Karpas-422 (cell line): ENCODE results near the gene DUSP8. TPM values are rescaled to one million over a fixed set of nuclear protein-coding genes. Genes with fewer than 3 reads are reported as not detected.
"Not testable (repeated sequence)": the region's sequence is repeated elsewhere in the genome, so short reads cannot be mapped to it uniquely, and the experiment has no call there.

Experiments
- DNase-seq: peaks from one replicate; pipeline ENCODE4 v3.0.0-alpha.2; 2015
- H2AFZ ChIP-seq: fragments of 200-600 bp; sonication (generic); 2 replicates; pipeline ENCODE4 v1.6.1; 2014; ENCODE audit warnings: antibody characterized with exemption, low read length, mixed read lengths
- H3K27ac ChIP-seq: fragments of 200-600 bp; sonication (generic); 2 replicates; pipeline ENCODE4 v1.5.1; 2014; ENCODE audit warnings: mild to moderate bottlenecking, low read length, moderate library complexity
- H3K27me3 ChIP-seq: fragments of 200-600 bp; sonication (generic); 2 replicates; pipeline ENCODE4 v1.6.1; 2014; ENCODE audit warnings: low read length, mixed read lengths
- H3K36me3 ChIP-seq: fragments of 200-600 bp; sonication (generic); 2 replicates; pipeline ENCODE4 v1.6.1; 2014; ENCODE audit warnings: low read length, mixed read lengths; ENCODE audit not compliant: insufficient read depth
- H3K4me1 ChIP-seq: fragments of 200-600 bp; sonication (generic); 2 replicates; pipeline ENCODE4 v1.6.1; 2014; ENCODE audit warnings: mild to moderate bottlenecking, low read length, mixed read lengths
- H3K4me2 ChIP-seq: fragments of 200-600 bp; sonication (generic); 2 replicates; pipeline ENCODE4 v1.6.1; 2014; ENCODE audit warnings: low read length, low read depth, mild to moderate bottlenecking; ENCODE audit not compliant: poor library complexity, severe bottlenecking
- H3K4me3 ChIP-seq: fragments of 200-600 bp; sonication (generic); 2 replicates; pipeline ENCODE4 v1.5.1; 2014; ENCODE audit warnings: mild to moderate bottlenecking, antibody characterized with exemption, low read length, mixed read lengths
- H3K79me2 ChIP-seq: fragments of 200-600 bp; sonication (generic); 2 replicates; pipeline ENCODE4 v1.6.1; 2014; ENCODE audit warnings: mild to moderate bottlenecking, low read length, mixed read lengths
- H3K9ac ChIP-seq: fragments of 200-600 bp; sonication (generic); 2 replicates; pipeline ENCODE4 v1.6.0; 2014; ENCODE audit warnings: low read length
- H3K9me2 ChIP-seq: fragments of 200-600 bp; sonication (generic), shearing (Covaris generic); replicated peaks from 2 replicates; pipeline ENCODE4 v1.6.0; 2014; ENCODE audit warnings: mild to moderate bottlenecking, low read length, moderate library complexity; ENCODE audit not compliant: insufficient read depth
- H3K9me3 ChIP-seq: fragments of 300-700, 200-600 bp; sonication (generic); 2 replicates; pipeline ENCODE4 v1.6.1; 2014; ENCODE audit warnings: low read length, mixed read lengths
- H4K20me1 ChIP-seq: fragments of 200-600 bp; sonication (generic); 2 replicates; pipeline ENCODE4 v1.6.1; 2014; ENCODE audit warnings: mild to moderate bottlenecking, antibody characterized with exemption, low read length, low read depth; ENCODE audit not compliant: insufficient read depth
- total RNA-seq: library from RNA; depleted of rRNA; stranded (reverse); fragments of >200 nt; shearing (Covaris generic); gene quantifications from 2 replicates; pipeline ENCODE4 v1.2.3, GENCODE V29; 2014; ENCODE audit warnings: low replicate concordance

DUSP8 gene
- total RNA-seq, 1 experiment from 2014 or later = not detected

GRCh38 chr11:1515082-1516060 is 56.7 kb downstream of the DUSP8 start:
- Histone ChIP-seq H3K9me3 (no peaks in the 10 kb centered on the region), H3K27me3 (no peaks in the 10 kb centered on the region), H3K9ac (no peak overlapping the region), H3K36me3 (no peaks in the 10 kb centered on the region), H3K9me2 (no peaks in the 10 kb centered on the region), H3K27ac (no peak overlapping the region), H4K20me1 (peaks cover 76% of the 10 kb centered on the region), H3K4me3 (no peak overlapping the region), H3K4me2 (no peak overlapping the region), H2AFZ (no peak overlapping the region), H3K4me1 (no peaks in the 10 kb centered on the region; the same call in 1 of the 2 replicates), H3K79me2 (no peaks in the 10 kb centered on the region)
- peak; percentile 80 for DNase-seq

DNA sequence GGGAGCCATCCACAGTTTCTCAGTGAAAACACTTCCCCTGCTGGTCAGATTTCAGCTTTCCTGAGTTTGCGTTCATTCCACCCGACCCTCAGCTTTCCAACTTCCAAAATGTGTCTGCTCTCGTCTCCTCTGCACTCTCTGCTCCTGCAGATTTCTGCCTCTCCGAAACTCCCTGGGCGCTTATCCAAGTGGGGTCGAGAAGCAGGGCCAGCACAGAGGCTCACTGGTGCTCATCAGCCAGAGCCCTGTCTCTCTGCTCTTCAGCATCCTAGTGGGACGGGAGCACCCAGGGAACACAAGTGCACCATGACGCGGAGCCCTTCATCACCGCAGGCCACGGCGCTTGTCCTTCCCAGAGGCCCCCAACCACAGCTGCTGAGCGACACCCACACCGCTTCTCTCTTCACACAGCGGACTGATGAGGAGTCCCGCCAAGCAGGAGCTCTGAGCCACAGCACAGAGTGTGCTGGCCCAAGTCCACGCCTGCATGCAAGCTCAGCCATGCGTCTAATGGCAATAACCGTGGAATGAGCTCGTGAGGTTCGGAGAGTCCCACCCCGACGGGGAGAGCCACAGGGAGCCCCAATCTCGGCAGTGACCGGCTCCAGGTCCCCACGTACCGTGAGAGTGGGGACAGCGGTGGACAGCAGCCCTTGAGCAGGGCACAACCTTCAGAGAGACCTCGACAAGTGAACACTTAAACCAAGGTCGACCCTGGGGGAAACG is 57.6 kb downstream of the DUSP8 start:
- Histone ChIP-seq H3K4me1 (no peaks in the 10 kb centered on the region; the same call in 1 of the 2 replicates), H3K9me3 (no peaks in the 10 kb centered on the region), H3K27ac (no peak overlapping the region), H3K27me3 (no peaks in the 10 kb centered on the region), H3K9me2 (no peaks in the 10 kb centered on the region), H4K20me1 (peaks cover 68% of the 10 kb centered on the region), H3K36me3 (no peaks in the 10 kb centered on the region), H3K4me3 (no peak overlapping the region), H3K9ac (no peak overlapping the region), H2AFZ (no peak overlapping the region), H3K4me2 (no peak overlapping the region), H3K79me2 (no peaks in the 10 kb centered on the region)
- DNase-seq = no peak

DNA sequence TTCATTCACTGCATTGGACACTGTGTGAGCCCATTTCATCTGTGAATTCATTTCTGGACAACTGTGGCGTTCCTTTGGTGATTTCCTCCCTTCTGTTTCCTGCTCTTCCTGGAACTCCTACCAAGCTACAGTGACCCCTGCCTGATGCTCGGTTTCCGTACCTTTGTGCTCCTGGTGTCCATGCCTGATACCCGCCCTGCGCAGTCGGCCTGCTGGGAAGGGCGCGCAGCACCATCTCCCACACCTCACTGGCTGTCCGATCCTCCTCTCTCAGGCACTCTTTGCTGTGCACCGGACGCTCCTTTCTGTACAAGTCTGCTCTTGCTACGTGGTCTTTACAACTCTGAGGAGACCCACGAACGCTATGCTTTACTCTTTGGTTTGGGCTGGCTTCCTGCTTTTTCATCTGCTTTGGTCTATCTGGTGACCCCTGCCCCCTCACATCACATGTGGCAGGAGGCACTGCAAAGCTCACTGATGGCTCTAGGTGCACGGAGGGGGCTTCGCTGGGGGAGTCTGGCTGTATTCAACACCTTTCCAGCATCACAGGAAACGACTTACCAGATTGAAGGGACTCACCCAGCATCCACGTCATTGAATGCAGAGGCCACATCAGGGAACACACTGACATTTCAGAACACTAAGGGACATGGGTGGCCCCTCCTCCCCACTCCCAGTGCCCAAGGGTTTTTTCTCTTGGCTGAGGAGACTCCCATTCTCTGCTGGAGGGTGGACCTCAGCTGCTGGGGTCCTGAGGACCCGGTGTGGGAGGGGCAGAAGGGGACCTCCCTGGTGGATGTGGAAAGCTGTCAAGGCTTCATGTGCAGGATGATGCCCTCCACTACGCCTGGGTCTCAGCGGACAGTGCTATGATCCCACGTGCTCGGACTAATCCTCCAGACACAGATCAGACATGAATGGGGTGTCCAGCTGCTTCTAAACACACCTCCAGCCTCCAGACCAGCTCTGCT is 58.5 kb downstream of the DUSP8 start:
- no peak for DNase-seq
- Histone ChIP-seq H3K9me2 (no peaks in the 10 kb centered on the region), H2AFZ (no peak overlapping the region), H3K9ac (no peak overlapping the region), H3K27me3 (no peaks in the 10 kb centered on the region), H3K27ac (no peak overlapping the region), H3K4me1 (no peaks in the 10 kb centered on the region; the same call in 1 of the 2 replicates), H3K36me3 (no peaks in the 10 kb centered on the region), H3K79me2 (no peaks in the 10 kb centered on the region), H3K9me3 (no peaks in the 10 kb centered on the region; the same call in 1 of the 2 replicates), H3K4me3 (no peak overlapping the region), H3K4me2 (no peak overlapping the region), H4K20me1 (peaks cover 59% of the 10 kb centered on the region)

DNA sequence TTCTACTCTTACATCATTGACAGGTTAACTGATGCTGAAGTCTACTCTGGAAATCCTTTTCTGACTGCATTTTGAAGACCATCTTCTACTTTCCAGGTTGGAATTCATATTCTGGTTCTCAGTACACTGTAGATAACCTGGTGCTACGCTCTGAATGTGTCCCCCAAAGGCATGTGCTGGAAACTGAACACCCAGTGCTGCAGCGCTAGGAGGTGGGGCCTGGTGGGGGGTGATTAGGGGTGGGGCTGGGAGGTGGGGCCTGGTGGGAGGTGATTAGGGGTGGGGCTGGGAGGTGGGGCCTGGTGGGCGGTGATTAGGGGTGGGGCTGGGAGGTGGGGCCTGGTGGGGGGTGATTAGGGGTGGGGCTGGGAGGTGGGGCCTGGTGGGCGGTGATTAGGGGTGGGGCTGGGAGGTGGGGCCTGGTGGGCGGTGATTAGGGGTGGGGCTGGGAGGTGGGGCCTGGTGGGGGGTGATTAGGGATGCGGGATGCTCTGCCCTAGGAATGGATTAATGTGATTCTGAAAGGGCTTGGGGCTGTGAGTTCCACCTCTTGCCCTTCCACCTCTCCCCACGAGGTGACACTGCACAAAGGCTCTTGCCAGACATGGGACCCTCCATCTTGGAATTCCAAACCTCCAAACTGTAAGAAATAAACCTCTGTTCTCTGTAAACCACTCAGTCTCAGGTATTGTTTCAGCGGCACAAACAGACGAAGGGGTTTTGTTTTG is 59.4 kb downstream of the DUSP8 start:
- not testable (repeated sequence) for H3K27me3 ChIP-seq, H3K79me2 ChIP-seq, H3K4me1 ChIP-seq, H3K9me3 ChIP-seq, H3K36me3 ChIP-seq, H3K27ac ChIP-seq, H3K4me2 ChIP-seq, H3K4me3 ChIP-seq, H2AFZ ChIP-seq, H3K9me2 ChIP-seq, H3K9ac ChIP-seq
- peak; percentile 78 for DNase-seq
- H4K20me1 ChIP-seq = peaks cover 50% of the 10 kb centered on the region

GRCh38 chr11:1511937-1512496 is 60.1 kb downstream of the DUSP8 start:
- no peaks in the 10 kb centered on the region for H3K9me2 ChIP-seq
- DNase-seq = no peak
- H3K4me2 ChIP-seq = no peak overlapping the region
- H3K27ac ChIP-seq = no peak overlapping the region
- H3K4me1 ChIP-seq = no peaks in the 10 kb centered on the region; the same call in 1 of the 2 replicates
- H2AFZ ChIP-seq = no peak overlapping the region
- H3K9me3 ChIP-seq = peaks cover 1% of the 10 kb centered on the region; the same call in 1 of the 2 replicates
- H3K27me3 ChIP-seq = no peaks in the 10 kb centered on the region
- peaks cover 43% of the 10 kb centered on the region for H4K20me1 ChIP-seq
- H3K4me3 ChIP-seq = no peak overlapping the region
- no peaks in the 10 kb centered on the region for H3K79me2 ChIP-seq
- H3K9ac ChIP-seq = no peak overlapping the region
- no peaks in the 10 kb centered on the region for H3K36me3 ChIP-seq

DNA sequence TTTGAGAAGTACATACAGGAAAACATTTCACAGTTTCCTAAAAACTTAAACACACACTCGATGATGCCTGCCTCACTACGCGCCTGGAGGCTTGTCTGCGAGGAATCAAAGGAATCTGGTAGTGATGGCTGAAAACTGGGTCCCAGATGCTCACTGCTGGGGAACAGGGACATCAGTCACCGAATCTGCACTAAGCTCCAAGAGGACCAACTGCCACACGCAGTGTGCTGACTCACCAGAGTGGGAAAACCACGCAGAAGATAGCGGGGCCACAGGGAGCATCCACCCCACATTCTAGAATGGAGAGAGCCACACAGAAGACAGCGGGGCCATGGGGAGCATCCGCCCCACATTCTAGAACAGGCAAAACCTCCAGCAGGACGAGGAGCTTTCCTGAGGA is 61.1 kb downstream of the DUSP8 start:
- Histone ChIP-seq H3K27ac (no peak overlapping the region), H3K27me3 (no peaks in the 10 kb centered on the region), H3K36me3 (no peaks in the 10 kb centered on the region), H3K4me3 (no peak overlapping the region), H2AFZ (no peak overlapping the region), H3K9me2 (no peaks in the 10 kb centered on the region), H3K9ac (no peak overlapping the region), H3K4me2 (no peak overlapping the region), H3K9me3 (peaks cover 3% of the 10 kb centered on the region; the same call in 1 of the 2 replicates), H3K79me2 (no peaks in the 10 kb centered on the region), H4K20me1 (peaks cover 32% of the 10 kb centered on the region; the same call in 1 of the 2 replicates), H3K4me1 (no peaks in the 10 kb centered on the region; the same call in 1 of the 2 replicates)
- no peak for DNase-seq

- H3K4me3 ChIP-seq, H3K9me2 ChIP-seq, H3K9ac ChIP-seq, H2AFZ ChIP-seq, H3K27me3 ChIP-seq, H3K9me3 ChIP-seq, H3K4me1 ChIP-seq, H3K36me3 ChIP-seq, DNase-seq, H3K79me2 ChIP-seq, H3K4me2 ChIP-seq, H3K27ac ChIP-seq: not testable (repeated sequence)
- H4K20me1 ChIP-seq = peaks cover 27% of the 10 kb centered on the region; the same call in 1 of the 2 replicates
Measured at GRCh38 chr11:1510351-1510750, 61.7 kb downstream of the DUSP8 start.
